Prostate gland (tissue), 2 donors: Measurements from ENCODE around the gene QRICH1. TPM values are rescaled to one million over a fixed set of nuclear protein-coding genes. Genes with fewer than 3 reads are reported as not detected.

Source experiments
- DNase-seq: peaks from one replicate; pipeline ENCODE4 v3.0.0-alpha.2; 2019; ENCODE audit warnings: low spot score
- H3K27ac ChIP-seq, 2 donors: fragments of 200-600 bp; sonication (generic); 2 replicates each; pipeline ENCODE4 v1.5.1; 2017 to 2019
- H3K27me3 ChIP-seq: fragments of 200-600 bp; sonication (generic); replicated peaks from 2 replicates; pipeline ENCODE4 v1.5.1; 2019; ENCODE audit not compliant: insufficient read depth
- H3K36me3 ChIP-seq, 2 donors: fragments of 200-600 bp; sonication (generic); 1 replicate in 1 of 2; 2 replicates in 1 of 2; pipeline versions ENCODE4 v1.5.1 to v1.8.1; 2017 to 2019
- H3K4me1 ChIP-seq: fragments of 200-600 bp; sonication (generic); replicated peaks from 2 replicates; pipeline ENCODE4 v1.5.1; 2019
- H3K4me3 ChIP-seq, 2 donors: fragments of 200-600 bp; sonication (generic); 2 replicates each; pipeline ENCODE4 v1.5.1; 2017 to 2019
- H3K9me3 ChIP-seq: fragments of 200-600 bp; sonication (generic); 2 replicates; pipeline ENCODE4 v1.5.1; 2017
- CTCF ChIP-seq, 4 experiments: fragments of 200-600 bp in 2 of 4; fragments of 450-650 bp in 2 of 4; sonication (generic) in 2 of 4; IDR thresholded peaks; 1 replicate in 3 of 4; 2 replicates in 1 of 4; pipeline ENCODE4 v1.5.1; 2016 to 2019; ENCODE audit warnings: antibody characterized with exemption in 4 of 4, mild to moderate bottlenecking in 2 of 4, moderate library complexity in 2 of 4
- POLR2A ChIP-seq: fragments of 450-650 bp; IDR thresholded peaks from one replicate; pipeline ENCODE4 v1.6.1; 2016; ENCODE audit warnings: antibody characterized with exemption, mild to moderate bottlenecking
- POLR2AphosphoS5 ChIP-seq: sonication (generic); formaldehyde crosslinking; IDR thresholded peaks from one replicate; pipeline ENCODE4 v1.6.1; 2017; ENCODE audit warnings: antibody characterized with exemption
- WGBS: methylation state at CpG from one replicate; pipeline ENCODE4 v1.1.5; 2018; 5-methylcytosine and 5-hydroxymethylcytosine counted together
- intact Hi-C: fragments of 100-400 bp; cut with DNase I; formaldehyde crosslinking; loops from one replicate; pipeline ENCODE4 v1.14.2; 2022
- total RNA-seq, 2 donors: library from RNA; depleted of rRNA; stranded (reverse); fragments of >200 nt; gene quantifications; one replicate each; pipeline ENCODE4 v1.1.0, GENCODE V29; 2016

Gene QRICH1
- total RNA-seq, 2 donors from 2014 or later, result 60.1 to 132 TPM

GRCh38 chr3:48985831-48986376 lies 108.0 kb downstream of the QRICH1 start:
- no peak for DNase-seq
- Histone ChIP-seq H3K36me3 (peaks cover 4 to 5% of the 10 kb centered on the region in 2 donors), H3K27me3 (no peaks in the 10 kb centered on the region), H3K4me1 (peaks cover 3% of the 10 kb centered on the region), H3K27ac (no peak overlapping the region), H3K9me3 (no peaks in the 10 kb centered on the region), H3K4me3 (no peak overlapping the region)
- TF ChIP-seq CTCF (IDR thresholded peaks at IDR 0.05) (no peak), POLR2AphosphoS5 (no peak), POLR2A (no peak)
- WGBS, result 92% methylated on average over 7 of the region's 7 CpGs
- intact Hi-C loops, result loop anchor here (10.0 kb wide), 1 partner anchor 109 kb away; the partner anchor contains the start of gene QRICH1

GRCh38 chr3:48984663-48985062 lies 109.2 kb downstream of the QRICH1 start:
- Histone ChIP-seq H3K4me3 (no peak overlapping the region), H3K27ac (no peak overlapping the region), H3K36me3 (peaks cover 4 to 9% of the 10 kb centered on the region in 2 donors), H3K9me3 (no peaks in the 10 kb centered on the region), H3K4me1 (peaks cover 3% of the 10 kb centered on the region), H3K27me3 (no peaks in the 10 kb centered on the region)
- TF ChIP-seq POLR2AphosphoS5, result no peak
- TF ChIP-seq POLR2A, result no peak
- TF ChIP-seq CTCF (IDR thresholded peaks at IDR 0.05), result no peak
- DNase-seq, result no peak
- intact Hi-C loops, result loop anchor here (10.0 kb wide), 1 partner anchor 110 kb away; the partner anchor contains the start of gene QRICH1

GRCh38 chr3:48983096-48983495 lies 110.8 kb downstream of the QRICH1 start:
- peaks cover 11 to 12% of the 10 kb centered on the region in 2 donors for H3K36me3 ChIP-seq
- no peak for DNase-seq
- H3K4me1 ChIP-seq, result no peaks in the 10 kb centered on the region
- H3K4me3 ChIP-seq, result no peak overlapping the region
- TF ChIP-seq CTCF (IDR thresholded peaks at IDR 0.05) (no peak), POLR2AphosphoS5 (no peak), POLR2A (no peak)
- no peaks in the 10 kb centered on the region for H3K27me3 ChIP-seq
- H3K9me3 ChIP-seq, result no peaks in the 10 kb centered on the region
- intact Hi-C loops, result loop anchor here (10.0 kb wide), 1 partner anchor 112 kb away; the partner anchor contains the start of gene QRICH1
- H3K27ac ChIP-seq, result no peak overlapping the region
- WGBS, result 93% methylated on average over 4 of the region's 4 CpGs

- 76% methylated on average over 5 of the region's 5 CpGs for WGBS
- Histone ChIP-seq H3K27me3 (no peaks in the 10 kb centered on the region), H3K4me1 (no peaks in the 10 kb centered on the region), H3K4me3 (no peak overlapping the region), H3K27ac (no peak overlapping the region), H3K36me3 (peaks cover 11 to 12% of the 10 kb centered on the region in 2 donors), H3K9me3 (no peaks in the 10 kb centered on the region)
- intact Hi-C loops, result loop anchor here (10.0 kb wide), 1 partner anchor 112 kb away; the partner anchor contains the start of gene QRICH1
- TF ChIP-seq CTCF (IDR thresholded peaks at IDR 0.05) (no peak), POLR2A (no peak), POLR2AphosphoS5 (no peak)
- DNase-seq, result no peak
Observed at GRCh38 chr3:48982686-48983085, 111.2 kb downstream of the QRICH1 start.

GRCh38 chr3:48982016-48982415 lies 111.9 kb downstream of the QRICH1 start:
- intact Hi-C loops, result loop anchor here (10.0 kb wide), 1 partner anchor 113 kb away; the partner anchor contains the start of gene QRICH1

More at GRCh38 chr3:48982016-48982415, 111.9 kb downstream of the QRICH1 start:
- Histone ChIP-seq H3K4me3 (no peak overlapping the region), H3K27ac (no peak overlapping the region), H3K27me3 (no peaks in the 10 kb centered on the region), H3K9me3 (no peaks in the 10 kb centered on the region), H3K4me1 (no peaks in the 10 kb centered on the region), H3K36me3 (peaks cover 11 to 12% of the 10 kb centered on the region in 2 donors)
- DNase-seq, result no peak
- TF ChIP-seq CTCF (IDR thresholded peaks at IDR 0.05), result no peak
